HG03108 (cell line): ENCODE data around the gene HBS1L.

Experiments used
- ATAC-seq: cut with Tn5 transposase; IDR thresholded peaks from one replicate; pipeline ENCODE4 v1.9.1; 2021; ENCODE audit warnings: moderate library complexity; ENCODE audit not compliant: unreplicated experiment

The HBS1L gene

GRCh38 chr6:135002974-135003703 is 51.5 kb downstream of the HBS1L start:
- peak; percentile 90 for ATAC-seq

DNA sequence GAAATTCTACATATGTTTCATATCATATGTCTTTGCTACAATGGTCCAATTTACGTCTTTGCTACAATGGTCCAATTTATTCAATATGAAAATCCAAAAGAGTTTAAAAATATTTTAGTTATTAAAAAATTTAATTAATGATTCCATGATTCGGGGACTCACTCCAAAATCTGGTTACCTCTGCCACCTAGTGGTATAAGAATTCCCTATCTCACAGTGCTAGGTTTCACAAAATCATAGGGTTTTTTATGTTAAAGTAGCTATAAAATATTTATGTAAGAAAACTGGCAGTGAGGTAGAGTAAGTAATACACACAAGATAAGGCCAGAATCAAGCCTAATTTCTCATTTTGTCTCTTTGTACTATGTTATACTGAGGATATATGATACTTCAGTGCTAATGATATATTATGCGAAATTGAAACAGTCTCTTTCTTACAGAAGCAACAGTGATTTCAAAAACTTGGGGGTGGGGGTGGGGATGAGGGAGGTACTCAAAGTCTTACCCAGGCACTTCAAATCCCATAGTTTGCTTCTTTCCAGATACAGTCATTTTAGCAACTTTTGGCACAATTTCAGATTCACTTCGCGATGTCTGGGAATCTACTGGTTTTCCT is 52.3 kb downstream of the HBS1L start:
- no peak for ATAC-seq

DNA sequence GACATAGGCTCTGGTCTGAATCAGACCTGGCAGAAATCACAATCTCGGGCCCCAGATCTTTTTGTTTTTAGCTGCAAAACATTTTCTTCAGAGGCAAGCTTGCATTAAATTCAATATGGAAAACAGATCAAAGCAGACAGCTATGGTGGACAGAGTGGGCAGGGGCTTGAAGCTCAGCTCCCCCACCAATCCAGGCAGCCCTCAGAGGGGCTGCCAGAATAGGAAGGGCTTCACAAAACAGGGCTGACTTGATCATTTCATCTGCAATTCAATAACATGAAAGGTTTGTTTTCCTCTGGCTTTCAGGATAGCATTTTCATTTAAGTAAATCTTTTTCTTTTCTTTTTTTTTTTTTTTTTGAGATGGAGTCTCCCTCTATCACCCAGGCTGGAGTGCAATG is 55.5 kb downstream of the HBS1L start:
- ATAC-seq, result no peak

DNA sequence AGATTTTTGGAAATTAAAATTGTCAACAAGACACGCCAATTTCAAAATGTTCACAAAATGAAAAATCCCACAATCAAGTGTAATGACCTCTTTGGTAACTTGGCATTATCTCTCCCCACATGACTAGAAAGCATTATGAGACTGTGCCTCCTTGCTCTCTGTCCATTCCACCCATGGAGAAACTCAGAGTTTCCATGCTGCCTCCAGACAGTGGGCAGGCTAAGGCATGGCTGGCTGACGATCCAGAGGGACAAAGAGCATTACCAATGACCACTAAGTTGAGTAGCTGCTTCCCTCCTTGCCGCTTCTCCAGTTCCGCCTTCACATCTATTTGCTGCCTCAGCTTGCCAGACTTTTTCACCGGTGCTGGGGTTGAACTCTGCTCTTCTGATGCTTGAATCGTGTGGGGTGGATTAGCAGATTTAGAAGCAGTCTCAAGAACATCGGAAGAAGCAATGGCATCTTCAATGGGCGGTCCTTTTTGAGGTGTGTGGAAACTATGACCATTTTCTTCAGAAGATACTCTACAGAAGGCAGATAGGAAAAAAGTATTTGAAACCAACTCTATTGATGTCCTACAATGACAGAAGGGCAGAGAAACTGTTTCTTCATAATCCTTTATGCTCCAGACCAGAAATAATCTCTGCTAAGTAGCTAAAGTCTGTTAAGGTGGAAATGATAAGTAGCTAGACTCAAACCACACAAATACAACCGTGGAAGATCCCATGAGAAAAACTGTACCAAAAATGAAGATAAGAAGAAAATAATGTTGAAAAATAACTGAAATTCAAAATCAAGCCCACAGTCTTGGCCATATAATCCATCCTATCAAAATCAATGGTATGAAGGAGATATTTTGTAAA is 57.3 kb downstream of the HBS1L start:
- ATAC-seq, result no peak

DNA sequence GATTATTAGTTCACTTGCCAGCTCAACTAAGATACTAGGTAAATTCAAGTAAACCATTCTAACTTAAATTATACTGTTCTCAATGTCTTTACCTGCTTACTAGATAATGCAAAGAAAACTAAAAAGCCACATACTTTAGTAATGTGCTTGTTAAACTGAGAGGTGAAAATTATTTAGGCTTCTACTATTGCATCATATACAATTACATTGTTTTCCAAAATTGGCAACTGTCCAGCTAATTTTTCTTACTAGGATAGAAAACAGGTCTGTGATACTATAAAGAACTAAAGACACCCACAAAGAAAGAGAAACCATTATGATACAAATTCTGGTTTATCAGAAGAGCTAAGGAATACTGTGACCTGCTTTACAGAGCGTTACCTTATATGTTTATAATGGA is 59.1 kb downstream of the HBS1L start:
- ATAC-seq, result no peak

- ATAC-seq, result no peak
Observed at GRCh38 chr6:134994431-134994830, 60.2 kb downstream of the HBS1L start.

DNA sequence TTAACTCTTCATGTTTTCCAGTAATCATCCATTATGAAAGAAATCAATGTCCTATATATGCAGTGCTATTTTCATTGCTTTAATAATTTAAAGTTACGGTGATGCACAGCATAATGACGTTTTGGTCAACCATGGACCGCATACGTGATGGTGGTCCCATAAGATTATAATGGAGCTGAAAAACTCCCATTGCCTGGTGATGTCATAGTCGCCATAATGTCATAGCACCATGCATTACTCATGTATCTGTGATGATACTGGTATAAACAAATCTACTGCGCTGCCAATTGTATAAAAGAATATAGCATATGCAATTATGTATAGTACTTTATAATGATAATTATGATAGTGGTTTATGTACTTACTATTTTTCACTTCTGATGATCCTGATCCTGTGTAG is 62.5 kb downstream of the HBS1L start:
- ATAC-seq, result no peak

GRCh38 chr6:134990262-134990661 is 64.4 kb downstream of the HBS1L start:
- no peak for ATAC-seq

DNA sequence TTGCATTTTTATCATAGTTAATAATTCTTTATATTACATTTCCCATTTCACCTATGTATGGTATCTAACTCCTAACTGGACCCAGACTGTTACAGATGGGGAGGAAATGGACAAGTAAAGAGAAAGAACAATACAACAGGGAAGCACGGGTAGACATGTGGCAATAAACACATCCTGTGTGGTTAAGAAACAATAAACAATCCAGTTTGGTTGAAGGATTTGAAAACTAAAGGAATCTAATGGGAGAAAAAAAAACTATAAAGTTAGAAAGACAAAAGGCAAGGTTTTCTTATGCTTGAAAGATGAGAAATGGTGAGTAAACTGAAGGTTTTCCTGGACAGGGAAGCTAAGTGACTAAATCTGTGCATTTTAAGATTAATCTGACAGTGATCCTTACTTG is 69.8 kb downstream of the HBS1L start:
- ATAC-seq, result no peak

DNA sequence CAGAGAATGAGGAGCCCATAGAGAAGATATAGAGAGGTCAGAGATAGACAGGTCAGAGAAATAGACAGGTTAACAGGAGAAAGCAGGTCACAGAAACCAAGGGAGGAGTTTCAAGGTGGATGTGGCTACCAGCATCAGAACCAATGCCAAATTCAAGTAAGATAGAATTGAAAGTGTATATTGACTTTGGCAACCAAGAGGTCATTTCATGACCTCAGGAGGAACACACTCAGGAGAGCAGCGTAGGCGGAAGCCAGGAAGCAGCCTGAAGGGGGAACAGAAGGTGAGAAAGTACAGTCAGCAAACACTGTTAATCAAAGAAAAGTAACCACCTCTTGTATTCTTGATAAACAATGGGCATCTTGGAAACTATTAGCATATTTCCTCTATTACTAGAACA is 70.8 kb downstream of the HBS1L start:
- no peak for ATAC-seq

GRCh38 chr6:134982161-134982560 is 72.5 kb downstream of the HBS1L start:
- ATAC-seq, result no peak

DNA sequence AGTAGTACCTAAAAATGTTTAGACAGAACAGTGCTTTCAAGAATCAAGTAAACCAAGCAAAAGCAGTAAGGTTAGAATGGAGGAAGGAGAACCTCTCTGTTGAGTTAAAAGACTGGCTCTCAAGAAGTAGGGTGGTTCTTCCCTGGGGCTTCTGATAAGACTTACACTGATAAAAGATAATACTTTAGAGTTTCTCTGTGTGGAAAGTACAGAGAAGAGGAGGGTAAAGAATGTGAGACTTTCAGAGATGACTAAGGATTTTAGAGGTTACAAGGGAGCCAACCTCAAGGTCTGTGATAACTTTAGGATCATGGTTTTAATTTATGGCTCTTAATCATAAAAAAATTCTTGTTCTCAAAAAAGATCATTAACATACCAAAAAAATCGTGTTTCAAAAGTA is 73.8 kb downstream of the HBS1L start:
- ATAC-seq, result no peak

- peak; percentile 80 for ATAC-seq
Observed at GRCh38 chr6:134979142-134979541, 75.5 kb downstream of the HBS1L start.

DNA sequence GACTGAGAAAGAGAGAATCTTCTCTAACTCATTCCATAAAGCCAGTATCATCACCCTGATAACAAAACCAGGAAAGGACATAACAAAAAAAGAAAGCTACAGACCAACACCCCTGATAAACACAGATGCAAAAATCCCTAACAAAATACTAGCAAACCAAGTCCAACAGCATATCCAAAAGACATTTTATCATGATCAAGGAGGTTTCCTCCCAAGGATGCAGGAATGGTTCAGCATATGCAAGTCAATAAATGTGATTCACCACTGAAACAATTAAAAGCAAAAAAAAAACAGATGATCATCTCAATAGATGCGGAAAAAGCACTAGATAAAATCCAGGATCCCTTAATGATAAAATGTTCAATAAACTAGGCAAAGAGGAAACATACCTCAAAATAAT is 80.3 kb downstream of the HBS1L start:
- ATAC-seq, result no peak

DNA sequence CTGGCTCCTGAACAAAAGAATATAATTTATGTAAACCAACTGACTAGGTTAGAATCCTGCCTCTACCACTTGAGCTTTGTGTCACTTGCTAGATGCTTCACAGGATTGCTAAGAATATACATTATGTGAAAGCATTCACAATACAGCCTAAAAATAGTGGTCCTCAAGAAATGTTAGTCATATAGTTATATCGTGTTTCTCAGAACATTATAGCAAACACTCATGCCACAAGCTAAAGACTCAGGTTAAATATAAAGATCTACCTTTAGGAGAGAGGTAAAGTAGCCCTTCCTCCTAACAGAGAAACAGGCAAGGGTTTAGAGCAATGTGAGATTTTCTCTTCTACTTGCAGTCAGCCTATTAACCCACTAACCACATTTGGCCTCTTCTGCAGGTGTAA is 86.9 kb downstream of the HBS1L start:
- no peak for ATAC-seq

GRCh38 chr6:134964451-134965203 is 90.0 kb downstream of the HBS1L start:
- ATAC-seq, result no peak

DNA sequence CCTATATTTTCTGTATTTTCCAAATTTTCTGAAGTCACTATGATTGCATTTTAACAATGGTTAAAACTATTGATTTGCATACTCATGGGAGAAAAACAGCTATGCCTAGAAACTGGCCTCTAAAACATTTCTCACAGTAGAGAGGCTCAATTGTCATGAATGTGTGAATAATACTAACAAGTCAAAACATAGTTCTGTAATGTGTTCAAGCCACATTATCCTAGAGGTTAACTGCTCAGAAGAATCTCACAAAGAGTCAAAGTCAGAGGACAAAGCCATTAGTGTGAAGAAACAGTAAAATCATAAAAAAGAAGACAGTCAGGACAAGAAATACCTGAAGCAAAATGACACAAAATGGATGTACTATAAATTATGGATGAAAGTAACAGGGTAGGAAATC is 92.2 kb downstream of the HBS1L start:
- ATAC-seq, result no peak

- ATAC-seq, result no peak
Observed at GRCh38 chr6:134961366-134961765, 93.3 kb downstream of the HBS1L start.

DNA sequence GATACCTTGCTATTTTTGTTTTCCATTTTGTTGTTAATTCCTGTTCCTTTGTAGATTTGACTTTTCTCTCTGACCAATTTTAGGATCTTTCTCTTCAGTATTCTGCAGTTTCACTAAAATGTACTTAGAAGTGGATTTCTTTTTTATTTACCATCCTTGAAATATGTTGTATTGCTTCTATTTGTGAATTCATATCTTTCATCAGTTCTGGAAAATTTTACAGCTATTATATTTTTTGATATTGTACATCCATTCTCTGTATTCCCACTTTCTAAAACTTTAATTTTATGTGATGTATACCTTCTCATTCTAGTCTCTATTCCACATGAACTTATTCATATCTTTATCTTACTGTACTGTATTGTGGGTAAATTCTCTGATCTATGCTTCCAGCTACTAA is 95.0 kb downstream of the HBS1L start:
- ATAC-seq, result no peak

DNA sequence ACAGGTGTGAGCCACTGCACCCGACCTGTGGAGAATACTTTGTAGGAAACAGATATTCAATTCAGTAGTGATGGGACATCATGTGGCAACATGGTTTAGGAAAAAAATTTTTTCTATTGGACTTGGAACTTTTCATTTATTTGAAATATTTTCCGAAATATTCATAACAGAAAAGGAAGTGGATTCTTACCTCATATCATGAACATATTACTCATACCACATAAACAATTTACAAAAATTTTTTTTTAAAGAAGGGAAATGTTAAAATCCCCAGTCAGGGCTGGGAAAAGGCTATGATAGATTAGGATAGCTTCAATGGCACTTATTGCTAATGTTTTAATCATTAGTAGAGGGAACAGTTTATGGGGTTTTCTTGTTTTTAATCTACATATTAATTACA is 97.9 kb downstream of the HBS1L start:
- no peak for ATAC-seq

DNA sequence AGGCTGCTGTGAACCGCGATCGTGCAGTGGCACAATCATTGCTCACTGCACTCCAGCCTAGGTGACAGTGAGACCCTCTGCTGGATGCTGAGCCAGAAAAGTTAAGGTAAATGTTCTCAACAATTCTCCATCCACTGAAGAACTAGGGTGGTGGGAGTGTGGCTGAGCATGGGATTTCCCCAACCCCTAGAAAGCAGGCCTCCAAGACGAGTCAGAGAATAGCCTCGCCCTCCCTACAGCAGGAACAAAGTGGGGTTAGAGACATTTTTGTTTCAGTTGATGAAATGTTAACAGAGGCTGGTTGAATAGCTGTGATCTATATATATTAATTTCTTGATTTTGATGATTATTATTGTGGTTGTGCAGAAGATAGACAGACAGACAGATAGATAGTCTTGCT is 98.6 kb downstream of the HBS1L start:
- no peak for ATAC-seq
